Measurements from ENCODE around the gene KRAS.

Gene KRAS

DNA sequence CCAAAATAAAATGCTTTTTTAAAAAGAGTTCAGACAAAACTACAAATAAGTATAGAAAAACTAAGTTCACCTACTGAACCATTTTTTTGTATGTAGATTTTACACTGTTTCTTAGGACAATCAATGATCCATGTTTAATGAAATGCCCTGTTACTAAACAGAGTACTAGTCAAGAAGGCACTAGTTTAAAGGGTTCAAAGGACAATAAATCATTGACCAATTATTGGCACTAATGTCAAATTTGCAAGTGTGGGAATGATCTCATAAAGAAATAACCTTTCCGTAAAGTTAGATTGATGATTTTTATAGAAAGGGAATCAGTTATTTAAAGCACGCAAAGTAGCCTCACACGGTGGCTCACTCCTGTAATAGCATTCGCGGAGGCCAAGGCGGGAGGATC is 59.9 kb downstream of the KRAS start:
- H3K4me1 Mint-ChIP-seq, result peaks cover 37% of the 10 kb centered on the region
- no peaks in the 10 kb centered on the region for H3K9me3 Mint-ChIP-seq
- H3K4me3 Mint-ChIP-seq, result no peak overlapping the region
- no peaks in the 10 kb centered on the region for H3K36me3 Mint-ChIP-seq
- no peaks in the 10 kb centered on the region for H3K27me3 Mint-ChIP-seq
- H3K27ac Mint-ChIP-seq, result no peak overlapping the region

DNA sequence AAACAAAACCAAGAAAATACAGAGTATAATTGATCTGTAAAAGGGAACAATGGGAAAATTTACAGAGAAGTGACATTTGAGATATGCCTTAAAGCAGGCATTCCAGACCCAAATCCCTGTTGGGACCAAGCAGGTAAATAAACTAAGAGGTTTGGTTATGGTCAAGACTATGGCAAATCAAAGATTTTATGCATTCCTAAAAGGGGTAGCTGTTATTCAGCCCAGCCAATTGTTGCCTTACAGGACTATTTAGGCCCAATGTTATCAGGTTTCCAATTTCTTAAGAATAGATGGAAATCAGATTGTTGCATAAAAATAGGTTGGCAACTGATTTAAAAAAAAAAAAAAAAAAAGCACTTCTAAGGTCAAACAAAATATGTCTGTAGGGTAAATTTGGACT is 61.1 kb downstream of the KRAS start:
- no peaks in the 10 kb centered on the region for H3K27me3 Mint-ChIP-seq
- H3K9me3 Mint-ChIP-seq, result no peaks in the 10 kb centered on the region
- peaks cover 29% of the 10 kb centered on the region for H3K4me1 Mint-ChIP-seq
- H3K27ac Mint-ChIP-seq, result no peak overlapping the region
- H3K36me3 Mint-ChIP-seq, result peaks cover 2% of the 10 kb centered on the region
- H3K4me3 Mint-ChIP-seq, result no peak overlapping the region

- no peaks in the 10 kb centered on the region for H3K27me3 Mint-ChIP-seq
- H3K9me3 Mint-ChIP-seq, result peaks cover 7% of the 10 kb centered on the region
- H3K27ac Mint-ChIP-seq, result no peak overlapping the region
- peaks cover 30% of the 10 kb centered on the region for H3K4me1 Mint-ChIP-seq
- H3K36me3 Mint-ChIP-seq, result peaks cover 4% of the 10 kb centered on the region
- H3K4me3 Mint-ChIP-seq, result no peak overlapping the region
Observed at GRCh38 chr12:25187781-25188180, 62.9 kb downstream of the KRAS start.

DNA sequence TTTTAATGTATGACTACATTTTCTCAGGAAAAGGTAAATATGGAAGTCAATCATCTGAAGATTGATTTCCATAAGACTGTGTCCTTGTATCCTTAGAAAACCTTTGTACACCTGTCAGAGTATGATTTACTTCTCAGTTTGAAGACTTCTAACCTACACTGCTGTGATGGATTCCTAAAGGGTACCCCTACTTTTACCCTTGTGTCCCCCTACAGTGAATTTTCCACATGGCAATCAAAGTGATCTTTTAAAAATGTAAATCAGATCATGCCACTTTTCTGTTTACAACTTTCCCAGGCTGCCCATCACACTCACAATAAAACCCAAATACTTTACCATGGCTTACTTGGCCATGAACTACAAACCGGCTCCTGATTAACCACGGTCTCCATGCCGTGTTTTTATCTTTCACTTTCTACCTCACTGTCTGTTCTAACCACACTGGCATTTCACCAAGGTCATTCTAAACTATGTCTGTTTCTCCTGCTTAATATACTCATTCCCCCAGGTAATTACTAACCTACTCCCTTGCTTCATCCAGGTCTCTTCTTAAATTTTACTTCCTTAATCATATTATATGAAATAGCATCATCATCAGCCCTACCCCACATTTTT is 63.8 kb downstream of the KRAS start:
- H3K4me1 Mint-ChIP-seq, result peaks cover 30% of the 10 kb centered on the region
- peaks cover 4% of the 10 kb centered on the region for H3K36me3 Mint-ChIP-seq
- peak overlapping the region; percentile 84 for H3K4me3 Mint-ChIP-seq
- peaks cover 7% of the 10 kb centered on the region for H3K9me3 Mint-ChIP-seq
- H3K27me3 Mint-ChIP-seq, result no peaks in the 10 kb centered on the region
- H3K27ac Mint-ChIP-seq, result peak overlapping the region; percentile 92

GRCh38 chr12:25186038-25186787 is 64.5 kb downstream of the KRAS start:
- no peaks in the 10 kb centered on the region for H3K27me3 Mint-ChIP-seq
- H3K4me3 Mint-ChIP-seq, result peak overlapping the region; percentile 84
- peaks cover 30% of the 10 kb centered on the region for H3K4me1 Mint-ChIP-seq
- H3K36me3 Mint-ChIP-seq, result peaks cover 4% of the 10 kb centered on the region
- H3K27ac Mint-ChIP-seq, result peak overlapping the region; percentile 77
- peaks cover 7% of the 10 kb centered on the region for H3K9me3 Mint-ChIP-seq

GRCh38 chr12:25184132-25184531 is 66.6 kb downstream of the KRAS start:
- Mint-ChIP-seq H3K27ac (peak overlapping the region; percentile 57), H3K9me3 (peaks cover 7% of the 10 kb centered on the region), H3K36me3 (peaks cover 4% of the 10 kb centered on the region), H3K27me3 (no peaks in the 10 kb centered on the region), H3K4me3 (no peak overlapping the region), H3K4me1 (peaks cover 30% of the 10 kb centered on the region)

- Mint-ChIP-seq H3K36me3 (peaks cover 4% of the 10 kb centered on the region), H3K27ac (no peak overlapping the region), H3K4me3 (no peak overlapping the region), H3K4me1 (peaks cover 29% of the 10 kb centered on the region), H3K9me3 (peaks cover 7% of the 10 kb centered on the region), H3K27me3 (no peaks in the 10 kb centered on the region)
Observed at GRCh38 chr12:25182765-25183164, 68.0 kb downstream of the KRAS start.

DNA sequence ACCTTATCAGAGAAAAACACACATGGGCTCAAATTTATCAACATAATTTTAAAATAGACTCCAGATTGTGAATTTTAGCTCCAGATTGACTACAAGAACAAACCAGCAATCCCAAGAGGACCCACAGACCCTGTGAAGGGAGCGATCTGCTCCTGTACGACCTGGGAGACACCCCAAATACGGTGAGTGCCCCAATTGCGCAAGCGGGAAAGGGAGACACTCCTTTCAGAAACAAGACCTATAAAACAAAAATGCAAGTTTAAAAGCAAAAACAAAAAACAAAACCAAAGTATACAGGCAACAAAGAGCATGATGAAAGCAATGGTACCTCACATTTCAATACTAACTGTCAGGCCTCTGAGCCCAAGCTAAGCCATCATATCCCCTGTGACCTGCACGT is 87.9 kb downstream of the KRAS start:
- H3K27me3 Mint-ChIP-seq, result no peaks in the 10 kb centered on the region
- H3K4me3 Mint-ChIP-seq, result no peak overlapping the region
- no peaks in the 10 kb centered on the region for H3K4me1 Mint-ChIP-seq
- H3K27ac Mint-ChIP-seq, result no peak overlapping the region
- no peaks in the 10 kb centered on the region for H3K9me3 Mint-ChIP-seq
- no peaks in the 10 kb centered on the region for H3K36me3 Mint-ChIP-seq

GRCh38 chr12:25156061-25156460 is 94.7 kb downstream of the KRAS start:
- Mint-ChIP-seq H3K36me3 (no peaks in the 10 kb centered on the region), H3K9me3 (no peaks in the 10 kb centered on the region), H3K4me3 (no peak overlapping the region), H3K27ac (no peak overlapping the region), H3K27me3 (no peaks in the 10 kb centered on the region), H3K4me1 (peaks cover 8% of the 10 kb centered on the region)

DNA sequence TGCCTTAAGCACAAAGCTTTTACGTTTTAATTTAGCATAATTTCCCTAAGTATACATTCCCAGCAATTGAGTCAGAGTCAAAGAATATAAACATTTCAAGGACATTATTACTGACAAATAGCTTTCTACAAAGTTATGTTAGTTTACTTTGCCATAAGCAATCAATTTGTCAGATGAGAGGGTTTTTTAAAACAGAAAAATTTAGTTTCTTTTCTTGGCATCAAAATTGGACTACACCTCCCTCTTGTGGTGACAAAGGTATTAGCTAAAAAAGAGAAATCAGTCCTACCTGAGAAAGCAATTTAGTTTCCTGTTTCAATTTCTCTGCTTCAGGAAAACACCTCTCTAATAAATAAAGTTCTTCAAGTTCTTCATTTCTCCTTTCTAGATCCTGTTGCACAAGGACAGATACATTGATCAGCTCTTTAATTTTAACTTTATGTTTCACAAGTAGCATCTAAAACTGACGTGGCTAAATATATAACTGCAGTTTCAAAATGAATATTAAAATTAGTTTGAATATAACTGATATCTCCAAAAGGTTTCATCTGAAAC is 95.6 kb downstream of the KRAS start:
- no peaks in the 10 kb centered on the region for H3K9me3 Mint-ChIP-seq
- peak overlapping the region; percentile 41 for H3K27ac Mint-ChIP-seq
- no peaks in the 10 kb centered on the region for H3K27me3 Mint-ChIP-seq
- no peaks in the 10 kb centered on the region for H3K36me3 Mint-ChIP-seq
- peaks cover 8% of the 10 kb centered on the region for H3K4me1 Mint-ChIP-seq
- peak overlapping the region; percentile 19 for H3K4me3 Mint-ChIP-seq
